Right hindlimb (tissue), 1 donor: Measurements from ENCODE around the gene FRMPD2.
"Not testable (repeated sequence)": the region's sequence is repeated elsewhere in the genome, so short reads cannot be mapped to it uniquely, and the experiment has no call there.

ENCODE experiments used
- DNase-seq: peaks from one replicate; pipeline ENCODE4 v3.0.0-alpha.2; 2018

Gene FRMPD2

DNA sequence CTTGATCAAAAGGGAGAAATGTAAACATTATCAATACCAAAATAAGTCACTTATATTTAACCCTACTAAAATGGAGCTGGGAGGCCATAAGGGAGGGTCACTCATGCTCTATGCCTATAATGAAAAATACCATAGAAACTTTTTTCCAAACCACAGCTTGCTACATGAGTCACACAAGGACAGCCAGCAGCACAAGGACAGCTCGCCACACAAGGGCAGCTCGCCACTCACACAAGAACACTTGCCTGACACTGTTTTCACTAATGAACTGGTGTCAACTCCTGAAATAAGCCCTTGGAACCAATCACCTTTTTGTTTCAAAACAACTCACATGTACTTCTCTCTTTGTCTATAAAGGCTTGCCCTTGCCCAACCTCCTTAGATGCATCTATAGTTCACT is 43.3 kb downstream of the FRMPD2 start:
- no peak for DNase-seq

DNA sequence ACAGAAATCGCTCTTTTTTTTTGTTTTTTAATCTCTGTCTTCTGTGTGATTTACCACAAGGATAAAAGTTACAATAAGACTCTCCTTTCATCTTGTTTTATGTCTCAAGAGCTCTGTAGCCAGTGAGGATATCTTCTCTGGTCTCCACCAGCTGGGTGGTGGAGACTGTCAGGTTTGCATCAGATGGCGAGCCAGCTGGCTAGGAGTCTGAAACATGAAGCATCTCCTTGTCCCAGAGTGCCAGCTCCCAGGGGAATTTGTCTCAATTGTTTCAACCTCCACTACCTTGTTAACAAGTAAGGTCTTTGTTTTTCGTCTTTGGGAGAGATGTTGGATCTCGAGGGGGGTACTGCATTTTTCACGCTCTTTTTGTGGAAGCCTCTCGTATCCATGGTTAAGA is 47.3 kb downstream of the FRMPD2 start:
- no peak for DNase-seq

DNA sequence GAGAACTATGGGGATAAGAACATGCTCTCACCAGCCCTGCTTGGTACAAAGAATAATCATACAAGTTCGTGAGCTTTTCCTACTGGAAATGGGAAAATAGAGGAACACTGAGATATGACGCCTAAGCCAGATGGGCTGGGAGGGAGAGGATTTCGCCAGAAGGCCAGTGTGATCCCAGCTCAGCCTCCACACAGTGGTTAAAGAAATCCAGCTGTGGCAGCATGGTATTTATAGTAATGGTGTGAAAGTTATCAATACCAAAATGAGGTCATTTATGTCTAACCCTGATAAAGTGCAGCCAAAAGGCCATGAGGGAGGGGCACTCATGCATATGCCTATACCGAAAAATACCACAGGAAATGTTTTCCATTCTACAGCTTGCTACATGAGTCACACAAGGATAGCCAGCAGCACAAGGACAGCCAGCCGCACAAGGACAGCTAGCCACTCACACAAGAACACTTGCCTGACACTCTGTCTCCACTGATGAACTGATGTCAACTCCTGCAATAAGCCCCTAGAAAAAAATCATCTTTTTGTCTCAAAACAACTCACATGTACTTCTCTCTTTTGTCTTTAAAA is 49.4 kb downstream of the FRMPD2 start:
- DNase-seq = no peak

DNA sequence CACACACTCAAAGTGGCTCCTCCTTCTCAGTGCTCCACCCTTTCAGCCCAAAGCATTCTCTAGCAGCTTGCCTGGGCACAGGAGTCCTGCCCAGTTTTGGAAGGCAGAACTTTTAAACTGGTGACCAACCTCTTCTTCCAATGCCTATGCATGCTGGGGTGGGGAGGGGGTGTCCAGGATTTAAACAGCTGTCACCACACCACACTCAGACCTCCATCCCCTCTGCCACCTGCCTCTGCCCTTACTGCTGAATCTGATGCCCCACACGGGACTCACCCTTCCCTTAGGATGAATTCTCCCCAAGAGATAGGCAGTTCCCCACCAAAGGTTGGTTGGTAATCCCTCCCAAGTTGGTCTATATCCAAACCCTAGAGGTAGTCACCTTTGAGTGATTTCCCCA is 50.2 kb downstream of the FRMPD2 start:
- no peak for DNase-seq

DNA sequence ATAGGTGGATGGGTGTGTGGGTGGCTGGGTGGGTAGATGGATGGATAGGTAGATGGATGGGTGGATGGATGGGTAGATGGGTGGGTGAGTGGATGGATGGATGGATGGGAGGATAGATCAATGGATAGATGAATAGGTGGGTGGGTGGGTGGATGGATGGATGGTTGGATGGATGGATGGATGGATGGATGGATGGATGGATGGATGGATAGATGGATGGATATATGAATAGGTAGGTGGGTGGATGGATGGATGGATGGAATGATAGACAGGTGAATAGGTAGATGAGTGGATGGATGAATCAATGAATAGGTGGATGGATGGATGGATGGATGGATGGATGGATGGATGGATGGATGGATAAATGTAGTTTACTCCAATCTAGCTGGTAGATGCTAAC is 52.7 kb downstream of the FRMPD2 start:
- DNase-seq = no peak

DNA sequence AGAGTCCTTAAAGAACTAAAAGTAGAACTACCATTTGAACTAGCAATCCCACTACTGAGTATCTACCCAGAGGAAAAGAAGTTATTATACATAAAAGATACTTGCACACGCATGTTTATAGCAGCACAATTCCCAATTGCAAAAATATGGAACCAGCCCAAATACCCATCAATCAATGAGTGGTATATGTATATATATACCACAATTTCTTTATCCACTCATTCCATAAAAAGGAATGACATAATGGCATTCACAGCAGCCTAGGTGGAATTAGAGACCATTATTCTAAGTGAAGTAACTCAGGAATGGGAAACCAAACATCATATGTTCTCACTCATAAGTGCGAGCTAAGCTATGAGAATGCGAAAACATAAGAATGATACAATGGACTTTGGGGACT is 53.5 kb downstream of the FRMPD2 start:
- DNase-seq = not testable (repeated sequence)

DNA sequence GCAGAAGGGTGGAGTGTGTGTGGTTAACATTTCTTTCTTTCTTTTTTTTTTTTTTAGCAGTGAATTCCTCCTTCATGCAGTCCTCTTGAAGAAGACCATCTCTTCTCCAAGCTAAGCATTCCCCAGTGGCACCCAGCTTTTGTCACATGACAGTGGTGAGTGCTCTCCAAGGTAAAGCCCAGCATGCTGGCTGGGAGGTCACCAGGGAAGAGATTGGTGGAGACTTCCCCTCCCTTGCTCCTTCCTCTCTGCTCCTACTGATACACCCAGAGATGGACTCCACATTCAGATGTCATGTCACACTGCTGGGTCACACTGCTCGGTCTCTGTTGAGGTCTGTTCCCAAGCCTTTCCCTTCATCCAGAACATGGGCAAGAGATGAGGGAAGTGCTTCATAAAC is 55.3 kb downstream of the FRMPD2 start:
- DNase-seq = no peak

DNA sequence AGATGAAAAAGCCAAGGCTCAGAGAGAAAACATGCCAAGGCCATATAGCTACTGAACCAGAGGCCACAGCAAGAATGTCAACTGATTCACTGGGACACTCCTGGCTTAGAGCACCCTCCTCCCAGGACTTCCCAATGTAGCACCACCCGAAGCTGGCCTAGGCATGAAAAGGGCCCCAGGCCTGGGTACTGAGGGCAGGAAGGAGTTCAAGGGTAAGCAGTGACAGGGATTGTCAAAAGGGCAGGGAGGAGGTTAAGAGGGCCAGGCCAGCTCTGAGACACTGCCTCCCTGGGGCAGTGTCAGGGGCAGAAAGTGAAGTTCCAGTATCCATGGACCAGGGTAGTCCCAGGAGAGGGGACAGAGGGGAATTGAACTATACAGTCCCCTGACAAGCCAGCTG is 57.8 kb downstream of the FRMPD2 start:
- no peak for DNase-seq

DNA sequence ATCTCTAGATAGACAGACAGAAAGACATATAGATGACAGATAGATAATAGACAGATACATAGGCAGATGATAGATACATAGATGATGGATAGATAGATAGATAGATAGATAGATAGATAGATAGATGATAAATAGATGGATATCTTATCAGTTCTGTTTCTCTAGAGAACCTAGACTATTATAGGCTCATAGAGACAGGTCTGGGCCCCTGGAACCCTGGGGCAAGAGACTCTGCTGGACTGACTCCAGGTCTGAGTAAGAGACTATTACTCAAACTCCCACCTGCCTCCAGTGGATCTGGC is 58.3 kb downstream of the FRMPD2 start:
- DNase-seq = no peak

DNA sequence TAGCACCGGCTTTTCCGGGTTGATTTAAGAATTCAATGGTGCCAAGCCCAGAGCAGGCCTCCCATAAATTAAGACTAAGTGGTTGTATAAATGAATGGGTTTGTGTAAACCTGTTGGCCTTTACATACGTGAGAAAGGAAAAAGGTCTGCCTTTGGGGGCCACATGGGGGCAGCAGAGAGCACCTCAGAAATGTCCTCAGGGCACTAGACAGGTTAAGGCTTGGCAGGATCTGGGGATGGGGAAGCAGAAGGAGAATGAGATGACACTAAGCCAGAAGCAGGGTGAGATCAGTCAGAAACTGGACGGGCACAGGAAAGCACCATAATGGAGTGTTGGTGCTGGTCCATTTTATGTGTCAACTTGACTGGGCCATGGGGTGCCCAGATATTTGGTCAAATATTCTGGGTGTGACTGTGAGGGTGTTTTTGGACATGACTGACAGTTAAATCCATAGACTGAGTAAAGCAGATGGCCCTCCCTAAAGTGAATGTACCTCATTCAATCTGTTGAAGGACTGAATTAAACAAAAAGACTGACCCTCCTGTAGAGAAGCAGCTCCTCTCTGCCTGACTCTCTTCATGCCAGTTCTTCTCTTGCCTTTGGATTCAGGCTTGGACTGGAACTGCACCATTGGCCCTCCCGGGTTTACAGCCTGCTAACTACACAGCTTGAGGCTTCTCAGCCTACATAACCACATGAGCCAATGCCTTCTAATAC is 58.9 kb downstream of the FRMPD2 start:
- no peak for DNase-seq

DNA sequence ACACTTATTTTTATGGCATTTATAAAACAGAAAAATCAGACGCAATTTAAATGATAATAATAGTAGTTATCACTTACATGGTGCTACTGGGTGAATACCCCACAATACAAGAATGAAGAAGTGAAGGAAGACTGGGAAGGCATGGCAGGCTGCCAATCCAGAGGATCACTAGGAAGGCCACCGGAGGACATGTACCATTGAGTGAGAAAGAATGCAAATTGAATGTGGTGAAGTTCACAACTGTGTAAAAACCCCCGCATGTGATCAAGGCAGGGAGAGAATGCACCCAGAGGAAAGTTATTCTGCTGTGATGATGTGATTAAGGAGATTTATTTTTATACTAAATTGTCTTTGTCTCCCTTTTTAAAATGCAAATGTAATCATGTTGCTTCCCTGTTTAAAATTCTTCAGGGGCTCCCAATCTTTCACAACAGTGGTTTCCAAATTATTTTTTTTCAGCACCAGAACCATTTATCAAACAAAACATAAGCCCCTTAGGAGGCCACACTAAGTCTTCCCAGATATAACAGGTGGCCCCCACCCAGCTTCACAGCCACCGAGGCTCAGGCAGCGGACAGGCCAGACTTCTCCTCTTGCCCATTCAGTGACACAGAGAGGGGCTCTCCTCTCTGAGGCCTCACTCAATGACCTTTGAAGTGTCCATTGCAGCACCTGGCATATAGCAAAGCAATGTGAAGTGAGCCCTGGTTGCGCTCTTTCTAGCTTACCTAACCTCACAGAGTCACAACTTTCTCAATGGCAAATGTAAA is 59.6 kb downstream of the FRMPD2 start:
- no peak for DNase-seq

DNA sequence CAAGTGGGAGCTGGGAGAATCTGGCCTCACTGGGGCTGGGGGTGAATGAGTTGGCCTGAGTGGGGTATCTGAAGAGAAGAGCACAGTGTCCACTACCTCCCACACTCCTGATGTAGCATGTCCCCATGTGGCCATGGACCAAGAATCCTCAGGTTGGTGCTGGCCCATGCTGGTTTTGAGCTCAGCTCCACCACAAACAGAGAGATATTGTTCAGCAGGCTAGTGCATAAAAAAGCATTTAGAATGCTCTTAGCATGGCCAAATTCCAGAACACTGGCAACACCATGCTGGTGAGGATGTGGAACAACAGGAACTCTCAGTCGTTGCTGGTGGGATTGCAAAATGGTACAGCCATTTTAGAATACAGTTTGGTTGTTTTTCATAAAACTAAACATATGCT is 61.4 kb downstream of the FRMPD2 start:
- no peak for DNase-seq

DNA sequence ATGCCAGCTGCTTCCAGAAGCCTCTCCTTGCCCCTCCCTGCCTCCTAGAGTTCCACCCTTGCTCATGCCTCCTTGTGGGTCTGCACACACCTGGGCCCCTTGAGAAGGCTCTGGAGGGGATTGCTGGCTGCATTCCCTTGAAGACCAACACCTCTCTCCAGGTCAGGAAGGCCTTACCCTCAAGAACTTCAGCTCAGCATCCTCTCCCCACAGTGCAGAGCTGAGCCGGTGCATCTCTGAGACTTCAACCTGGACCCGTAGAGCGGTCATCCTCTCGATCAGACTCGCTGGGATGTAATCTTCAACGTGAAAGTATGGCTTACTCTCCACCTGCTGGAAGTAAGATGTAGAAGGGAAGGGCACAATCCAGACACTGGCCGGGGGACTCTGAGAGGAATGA is 62.7 kb downstream of the FRMPD2 start:
- DNase-seq = no peak

DNA sequence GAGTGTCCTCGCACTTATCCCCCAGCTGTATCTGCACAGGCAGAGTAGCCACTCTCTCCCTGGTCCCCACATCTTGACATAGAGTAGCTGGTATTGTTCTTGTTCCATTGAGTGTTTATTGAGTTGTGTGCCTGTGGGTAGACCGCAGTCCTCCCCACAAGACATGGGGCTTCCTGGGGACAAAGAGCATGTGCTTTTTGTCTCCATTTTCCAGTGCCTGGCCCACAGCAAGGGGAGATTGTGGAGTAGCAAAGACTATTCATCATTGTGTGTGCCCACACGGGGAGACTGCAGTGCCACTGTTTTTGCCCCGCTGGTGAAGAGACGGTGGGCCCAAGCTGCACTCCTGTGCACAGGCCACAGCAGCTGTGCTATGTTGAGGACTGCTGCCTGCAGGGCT is 63.5 kb downstream of the FRMPD2 start:
- DNase-seq = no peak

DNA sequence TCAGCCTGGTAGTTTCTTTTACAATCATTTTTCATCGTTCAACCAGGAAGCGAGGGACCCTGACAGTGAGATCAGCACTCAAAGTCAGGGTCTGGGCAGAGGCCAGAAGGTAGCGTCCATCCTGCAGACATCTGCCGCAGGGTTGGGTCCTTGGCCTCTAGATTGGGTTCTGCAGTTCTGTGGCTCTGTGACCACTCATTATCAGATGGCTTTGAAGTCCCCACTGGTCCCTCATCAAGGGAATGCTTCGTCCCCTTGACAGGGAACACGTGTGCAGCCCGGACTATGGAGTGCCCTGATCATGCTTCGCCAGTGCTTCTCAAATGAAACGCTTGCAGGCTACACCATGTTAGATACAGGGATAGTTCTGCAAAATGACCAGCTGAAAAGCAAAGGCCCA is 64.1 kb downstream of the FRMPD2 start:
- no peak for DNase-seq

DNA sequence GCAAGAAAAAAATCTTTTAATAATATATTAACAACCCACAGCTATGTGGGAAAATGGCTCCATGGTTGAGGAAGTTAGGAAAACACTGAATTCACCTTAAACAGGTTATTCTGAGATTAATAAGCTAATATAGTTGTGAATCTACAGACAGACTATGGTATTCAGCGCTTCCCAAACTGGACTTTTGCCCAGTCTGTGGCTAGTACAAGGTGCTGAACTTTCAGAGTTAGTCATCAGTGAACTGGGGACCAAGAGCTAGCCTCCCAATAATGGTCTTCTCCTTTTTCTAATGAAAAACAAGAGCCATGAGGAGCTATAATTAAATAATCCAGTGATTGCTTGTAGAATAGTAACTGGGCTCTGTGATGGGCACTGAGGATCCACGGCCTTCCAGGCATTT is 65.3 kb downstream of the FRMPD2 start:
- no peak for DNase-seq

DNA sequence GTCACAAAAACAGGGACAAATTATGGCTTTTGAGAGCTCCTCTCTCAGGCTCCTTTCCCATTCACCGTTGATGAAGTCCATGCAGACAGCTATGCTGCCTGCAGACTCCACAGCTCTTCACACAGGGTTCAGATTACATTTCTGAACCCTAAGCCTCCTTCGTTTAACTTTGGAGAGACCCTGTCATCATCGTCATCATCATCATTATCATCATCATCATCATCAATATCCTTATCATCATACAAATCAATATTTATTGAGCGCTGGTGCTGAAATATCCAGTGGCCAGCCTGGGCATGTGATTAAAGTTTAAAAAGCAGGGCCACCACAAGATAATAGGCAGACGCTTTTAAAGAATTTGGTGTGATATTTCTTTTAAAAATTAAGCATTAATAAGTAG is 66.6 kb downstream of the FRMPD2 start:
- DNase-seq = no peak

DNA sequence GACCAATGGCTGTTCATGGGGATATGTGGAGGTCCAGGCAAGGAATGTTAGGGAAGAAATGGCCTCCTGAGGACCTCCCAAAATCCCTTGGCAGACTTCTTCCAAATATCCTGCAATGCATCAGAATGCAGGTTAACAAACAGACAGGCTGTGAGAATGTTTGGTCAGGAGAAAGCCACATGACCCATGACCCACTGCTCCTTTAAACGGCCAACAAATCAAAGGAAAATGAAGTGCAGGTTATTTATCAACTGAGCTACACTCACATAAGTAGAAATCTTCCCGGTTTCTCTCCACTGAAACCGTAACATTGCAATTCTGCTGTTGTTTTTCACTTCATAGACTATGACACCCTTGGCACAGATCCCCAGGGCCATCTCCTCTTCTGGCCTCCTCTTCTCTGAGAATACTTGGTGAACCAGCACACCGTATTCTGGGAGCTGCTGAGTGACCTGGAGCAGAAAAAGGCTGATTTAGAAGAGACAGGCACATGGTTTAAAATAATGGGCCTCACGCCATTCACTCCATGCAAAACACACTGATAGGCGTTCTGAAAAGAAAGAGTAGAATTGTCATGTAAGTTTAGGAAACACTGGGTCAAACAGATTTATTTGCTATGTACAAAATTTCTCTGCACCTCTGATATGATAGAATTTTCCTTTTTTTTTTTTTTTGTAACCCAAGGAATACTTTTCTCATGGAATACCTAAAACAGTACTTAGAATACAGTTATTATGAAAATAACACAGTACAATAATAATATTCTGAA is 67.8 kb downstream of the FRMPD2 start:
- DNase-seq = no peak

DNA sequence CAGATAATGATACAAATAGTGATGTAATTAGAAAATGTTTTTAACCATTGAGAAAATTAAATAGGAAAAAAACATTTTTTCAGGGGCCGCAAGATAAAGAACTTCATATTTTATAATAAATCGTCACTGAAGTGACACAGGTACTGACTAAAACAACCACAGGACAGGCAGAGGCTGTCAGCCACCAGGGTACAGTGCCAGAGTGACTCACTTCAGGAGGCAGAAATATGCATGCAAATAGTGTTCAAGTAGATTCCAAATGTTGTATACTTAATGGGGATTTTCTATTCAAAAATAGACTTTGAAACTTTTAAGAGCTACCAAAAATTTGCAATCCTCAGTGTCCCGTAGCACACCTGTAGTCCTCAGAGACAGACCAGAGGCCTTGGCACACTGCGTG is 68.6 kb downstream of the FRMPD2 start:
- DNase-seq = no peak

DNA sequence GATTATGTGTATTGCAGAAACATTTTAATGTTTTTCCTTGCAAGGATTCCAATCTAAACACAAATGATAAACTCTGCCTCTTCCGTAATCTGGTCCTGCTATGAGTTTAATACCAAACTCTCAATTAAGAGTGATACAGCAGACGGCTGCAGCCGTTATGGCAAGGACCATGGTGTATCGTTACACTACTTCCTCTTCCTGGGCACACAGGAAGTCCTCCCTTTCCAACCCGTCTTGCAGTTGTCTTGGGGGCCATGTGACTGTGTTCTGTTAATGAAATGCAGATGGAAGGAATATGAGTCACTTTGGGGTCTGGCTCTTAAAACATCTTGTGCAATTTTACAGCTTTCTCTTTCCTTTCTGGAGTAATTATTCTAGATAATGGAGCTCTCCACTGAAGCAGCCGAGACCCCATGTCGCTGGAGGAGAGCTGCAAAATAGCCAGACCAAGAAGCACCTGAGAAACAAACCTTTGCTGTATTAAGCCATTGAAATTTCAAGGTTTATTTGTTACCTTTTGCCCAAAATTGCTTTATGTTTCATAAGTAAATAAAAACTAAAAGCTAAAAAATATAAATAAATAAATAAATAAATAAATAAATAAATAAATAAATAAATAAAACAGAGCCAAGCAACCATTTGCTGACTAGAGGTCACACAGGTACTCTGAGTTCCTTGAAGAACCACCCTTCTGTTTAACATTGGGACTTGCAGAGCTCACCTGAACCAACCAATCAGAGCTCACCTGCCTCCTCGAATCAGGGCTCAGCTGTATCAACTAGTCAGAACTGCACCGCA is 74.7 kb downstream of the FRMPD2 start:
- DNase-seq = no peak

DNA sequence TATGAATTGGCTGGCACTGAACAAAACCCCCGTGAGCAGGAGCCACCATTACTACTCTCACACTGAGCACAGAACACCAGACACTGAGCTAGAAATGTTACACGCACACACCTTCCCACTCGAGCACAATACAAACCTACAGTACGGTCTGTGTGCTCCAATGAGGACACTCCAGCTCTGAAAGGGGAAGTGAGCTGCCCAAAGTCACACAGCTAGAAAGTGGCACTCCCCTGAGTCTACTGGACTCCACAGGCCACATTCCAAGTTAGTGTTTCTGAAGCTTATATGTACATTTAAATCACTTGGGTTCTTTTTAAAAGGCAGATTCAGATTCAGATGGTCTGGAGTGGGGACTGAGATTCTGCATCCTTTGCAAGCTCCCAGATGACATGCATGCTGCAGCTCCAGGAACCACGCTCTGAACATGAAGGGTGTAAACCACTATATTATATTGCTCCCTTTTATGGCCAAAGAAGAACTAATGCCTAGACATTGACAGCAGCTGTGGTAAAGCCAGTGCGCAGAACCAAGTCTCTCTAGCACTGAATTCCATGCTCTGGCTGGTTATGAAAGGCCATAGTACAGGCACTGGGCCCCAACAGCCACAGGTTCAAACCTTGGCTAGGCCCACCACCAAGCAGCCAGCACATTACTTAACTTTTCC is 77.1 kb downstream of the FRMPD2 start:
- no peak for DNase-seq

DNA sequence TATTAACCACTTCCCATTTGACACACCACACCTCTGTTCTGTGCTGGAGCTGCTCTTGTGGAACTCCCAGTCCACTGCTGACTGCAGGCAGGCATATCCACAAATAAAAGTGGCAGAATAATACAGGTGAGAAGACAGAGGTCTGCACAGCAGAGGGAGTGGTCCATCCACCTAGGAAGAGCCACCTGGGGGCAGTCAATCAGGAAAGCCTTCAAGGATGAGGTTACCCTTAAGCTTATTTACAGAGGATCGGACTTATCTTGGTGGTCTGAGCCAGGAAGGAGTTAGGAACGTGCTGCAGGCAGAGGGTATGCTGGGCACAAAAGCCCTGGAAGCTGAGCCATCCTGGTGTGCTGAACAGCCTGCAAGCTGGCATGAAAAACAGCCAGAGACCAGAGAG is 78.7 kb downstream of the FRMPD2 start:
- DNase-seq = no peak
